Bronchial epithelial cell (primary cell): ENCODE data around the gene RNASE3. TPM values are rescaled to one million over a fixed set of nuclear protein-coding genes. Genes with fewer than 3 reads are reported as not detected.
"Not testable (repeated sequence)": the region's sequence is repeated elsewhere in the genome, so short reads cannot be mapped to it uniquely, and the experiment has no call there.

Source experiments
- DNase-seq: peaks from one replicate; pipeline ENCODE4 v3.0.0-alpha.2; 2010; ENCODE audit warnings: low read depth
- FAIRE-seq: peaks from 2 replicates; lab custom pipeline; 2011; peaks lifted over from hg19 to GRCh38; lab: Jason Lieb, UNC
- H3K27me3 ChIP-seq: 2 replicates; pipeline ENCODE4 v1.5.1; 2011; ENCODE audit warnings: low read length; ENCODE audit not compliant: control insufficient read depth, insufficient read depth
- H3K36me3 ChIP-seq: 2 replicates; pipeline ENCODE4 v1.5.1; 2011; ENCODE audit warnings: low read length; ENCODE audit not compliant: control insufficient read depth, insufficient read depth
- H3K4me3 ChIP-seq: 2 replicates; pipeline ENCODE4 v1.5.1; 2011; ENCODE audit warnings: mild to moderate bottlenecking, low read depth, low read length, control low read depth
- total RNA-seq: library from RNA; depleted of rRNA; stranded (reverse); fragments of >200 nt; gene quantifications from 2 replicates; pipeline ENCODE4 v1.2.1, GENCODE V29; 2014
- TF ChIP-seq, protein P1 (sequence below): IDR thresholded peaks from 2 replicates; pipeline ENCODE4 v1.5.1; 2011; ENCODE audit warnings: mild to moderate bottlenecking, moderate library complexity, low read length, control low read depth, inconsistent platforms; ENCODE audit not compliant: insufficient read depth, severe bottlenecking

The RNASE3 gene
- not detected in 2 replicates for total RNA-seq

DNA sequence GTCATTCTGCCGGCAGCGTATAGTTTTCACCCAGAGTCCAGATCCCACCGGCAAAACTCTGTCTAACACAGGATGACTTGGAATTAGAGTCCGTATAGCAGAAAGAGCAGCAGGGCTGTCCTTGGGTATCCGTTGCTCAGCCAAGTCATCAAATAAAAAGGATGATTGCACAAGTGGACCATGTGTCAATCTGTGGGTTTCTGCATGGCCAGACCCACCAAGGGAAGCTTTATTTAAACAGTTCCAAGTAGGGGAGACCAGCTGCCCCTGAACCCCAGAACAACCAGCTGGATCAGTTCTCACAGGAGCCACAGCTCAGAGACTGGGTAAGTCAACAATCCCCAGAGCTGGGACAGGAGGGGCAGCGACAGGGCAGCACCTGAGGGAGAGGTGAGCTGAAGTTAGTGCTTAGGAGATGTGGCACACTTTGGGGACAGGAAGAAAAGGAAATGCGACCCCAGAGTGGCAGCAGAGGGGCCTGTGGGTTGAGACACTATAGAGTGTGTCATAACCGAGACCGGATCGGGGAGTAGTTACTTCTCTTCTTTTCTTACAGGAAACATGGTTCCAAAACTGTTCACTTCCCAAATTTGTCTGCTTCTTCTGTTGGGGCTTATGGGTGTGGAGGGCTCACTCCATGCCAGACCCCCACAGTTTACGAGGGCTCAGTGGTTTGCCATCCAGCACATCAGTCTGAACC is at the start of gene RNASE3:
RNASE3 (plus strand) TSS at position 260 of the 700 bp plus-strand sequence; CDS start at position 562, 302 bp downstream.
- not testable (repeated sequence) for FAIRE-seq, H3K4me3 ChIP-seq, H3K36me3 ChIP-seq, H3K27me3 ChIP-seq, DNase-seq

DNA sequence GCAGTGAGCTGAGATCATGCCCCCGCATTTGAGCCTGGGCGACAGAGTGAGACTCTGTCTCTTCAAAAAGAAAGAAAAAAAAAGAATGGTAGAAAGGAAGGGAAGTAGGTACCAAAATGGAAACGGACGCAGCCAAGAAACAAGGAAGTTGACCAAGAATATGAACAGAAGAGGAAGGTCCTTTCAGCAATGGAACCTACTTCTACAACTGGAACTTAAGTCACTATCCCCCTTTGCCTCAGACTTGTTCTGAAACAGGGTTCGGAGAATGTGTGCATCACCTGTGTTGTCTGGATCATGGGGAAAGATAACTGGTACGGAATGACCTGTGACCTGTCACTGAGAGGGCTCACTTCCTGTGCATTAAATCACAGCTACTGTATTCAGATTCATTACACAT is 44.6 kb upstream of the RNASE3 start:
- TF ChIP-seq, protein P1, sequence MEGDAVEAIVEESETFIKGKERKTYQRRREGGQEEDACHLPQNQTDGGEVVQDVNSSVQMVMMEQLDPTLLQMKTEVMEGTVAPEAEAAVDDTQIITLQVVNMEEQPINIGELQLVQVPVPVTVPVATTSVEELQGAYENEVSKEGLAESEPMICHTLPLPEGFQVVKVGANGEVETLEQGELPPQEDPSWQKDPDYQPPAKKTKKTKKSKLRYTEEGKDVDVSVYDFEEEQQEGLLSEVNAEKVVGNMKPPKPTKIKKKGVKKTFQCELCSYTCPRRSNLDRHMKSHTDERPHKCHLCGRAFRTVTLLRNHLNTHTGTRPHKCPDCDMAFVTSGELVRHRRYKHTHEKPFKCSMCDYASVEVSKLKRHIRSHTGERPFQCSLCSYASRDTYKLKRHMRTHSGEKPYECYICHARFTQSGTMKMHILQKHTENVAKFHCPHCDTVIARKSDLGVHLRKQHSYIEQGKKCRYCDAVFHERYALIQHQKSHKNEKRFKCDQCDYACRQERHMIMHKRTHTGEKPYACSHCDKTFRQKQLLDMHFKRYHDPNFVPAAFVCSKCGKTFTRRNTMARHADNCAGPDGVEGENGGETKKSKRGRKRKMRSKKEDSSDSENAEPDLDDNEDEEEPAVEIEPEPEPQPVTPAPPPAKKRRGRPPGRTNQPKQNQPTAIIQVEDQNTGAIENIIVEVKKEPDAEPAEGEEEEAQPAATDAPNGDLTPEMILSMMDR = no peak
- DNase-seq = no peak
- no peak overlapping the region for H3K4me3 ChIP-seq
- FAIRE-seq = no peak
- H3K27me3 ChIP-seq = no peaks in the 10 kb centered on the region
- no peaks in the 10 kb centered on the region for H3K36me3 ChIP-seq

DNA sequence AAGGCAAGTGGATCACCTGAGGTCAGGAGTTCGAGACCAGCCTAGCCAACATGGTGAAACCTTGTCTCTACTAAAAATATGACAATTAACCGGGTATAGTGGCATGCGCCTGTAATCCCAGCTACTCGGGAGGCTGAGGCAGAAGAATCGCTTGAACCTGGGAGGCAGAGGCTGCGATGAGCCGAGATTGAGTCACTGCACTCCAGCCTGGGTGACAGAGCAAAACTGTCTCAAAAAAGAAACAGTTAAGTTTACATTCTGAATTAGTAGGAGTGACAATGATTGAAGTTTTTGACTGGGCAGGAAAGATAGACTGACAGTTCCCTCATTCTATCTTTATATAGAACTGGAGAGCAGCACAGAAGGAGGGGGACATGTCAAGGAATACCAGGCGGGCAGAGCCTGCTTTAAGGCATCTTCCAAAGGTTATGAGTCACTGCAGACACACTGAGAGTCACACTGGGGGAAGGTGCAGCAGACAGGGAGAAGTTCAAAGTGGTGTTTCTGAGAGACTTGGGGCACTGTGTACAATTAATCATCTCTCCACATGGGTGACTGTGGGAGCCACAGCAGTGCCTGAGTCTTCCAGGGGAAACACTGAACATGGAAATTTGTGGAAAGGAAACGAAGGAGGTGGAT is 42.8 kb upstream of the RNASE3 start:
- FAIRE-seq (no peak), DNase-seq (peak; percentile 86)
- Histone ChIP-seq H3K27me3 (no peaks in the 10 kb centered on the region), H3K4me3 (no peak overlapping the region), H3K36me3 (no peaks in the 10 kb centered on the region)
- TF ChIP-seq, protein P1 = no peak

DNA sequence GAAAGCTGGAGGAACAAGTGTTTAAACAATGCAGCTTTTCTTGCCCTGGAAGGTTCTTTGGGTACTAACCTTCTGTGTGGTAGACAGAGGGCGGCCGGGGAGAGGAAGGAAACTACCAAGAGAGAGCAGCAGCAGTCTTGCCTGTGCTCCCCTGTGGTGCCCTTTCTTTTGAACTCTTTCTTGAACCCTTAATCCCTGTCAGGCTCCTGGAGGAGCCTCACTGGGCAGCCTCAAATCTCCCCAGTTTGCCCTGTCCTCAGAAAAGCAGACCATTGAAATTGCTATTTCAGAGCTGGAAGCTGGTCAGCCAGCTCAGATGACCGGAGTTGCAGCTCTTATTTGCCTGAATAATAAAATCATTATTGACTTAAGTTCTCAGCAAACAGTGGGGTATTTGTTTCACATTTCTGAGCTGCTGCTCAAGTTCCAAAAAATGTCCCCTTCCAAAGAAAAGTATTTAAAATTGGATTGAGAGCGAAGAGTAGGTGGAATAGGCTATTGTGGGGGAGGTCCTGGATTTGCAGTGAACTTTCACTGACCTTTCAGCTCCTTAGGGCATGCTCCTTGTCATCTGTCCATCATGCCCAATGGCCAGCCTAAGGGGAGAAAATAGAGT is 42.1 kb upstream of the RNASE3 start:
- Histone ChIP-seq H3K4me3 (no peak overlapping the region), H3K27me3 (peaks cover 2% of the 10 kb centered on the region), H3K36me3 (no peaks in the 10 kb centered on the region)
- DNase-seq (no peak), FAIRE-seq (no peak)
- TF ChIP-seq, protein P1 = no peak

DNA sequence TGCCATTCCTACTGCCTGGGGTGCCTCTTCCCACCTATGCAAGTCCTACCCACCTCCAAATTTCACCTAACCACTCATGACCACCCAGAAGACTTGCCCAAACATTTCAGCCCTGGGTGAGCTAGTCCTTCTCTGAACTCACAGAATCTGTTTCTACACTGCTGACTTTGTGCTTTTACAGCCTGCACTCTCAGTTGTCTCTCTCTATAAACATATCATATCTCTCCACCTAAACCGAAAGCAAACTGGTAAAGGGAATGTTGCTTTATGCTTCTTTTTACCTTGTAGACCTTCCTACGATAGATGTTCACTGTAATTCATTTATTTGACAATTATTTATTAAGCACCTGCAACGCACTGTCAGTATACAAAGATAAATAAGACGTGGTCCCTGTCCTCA is 38.1 kb upstream of the RNASE3 start:
- Histone ChIP-seq H3K27me3 (peaks cover 2% of the 10 kb centered on the region), H3K4me3 (no peak overlapping the region), H3K36me3 (no peaks in the 10 kb centered on the region)
- FAIRE-seq = no peak
- no peak for DNase-seq
- TF ChIP-seq, protein P1 = no peak

DNA sequence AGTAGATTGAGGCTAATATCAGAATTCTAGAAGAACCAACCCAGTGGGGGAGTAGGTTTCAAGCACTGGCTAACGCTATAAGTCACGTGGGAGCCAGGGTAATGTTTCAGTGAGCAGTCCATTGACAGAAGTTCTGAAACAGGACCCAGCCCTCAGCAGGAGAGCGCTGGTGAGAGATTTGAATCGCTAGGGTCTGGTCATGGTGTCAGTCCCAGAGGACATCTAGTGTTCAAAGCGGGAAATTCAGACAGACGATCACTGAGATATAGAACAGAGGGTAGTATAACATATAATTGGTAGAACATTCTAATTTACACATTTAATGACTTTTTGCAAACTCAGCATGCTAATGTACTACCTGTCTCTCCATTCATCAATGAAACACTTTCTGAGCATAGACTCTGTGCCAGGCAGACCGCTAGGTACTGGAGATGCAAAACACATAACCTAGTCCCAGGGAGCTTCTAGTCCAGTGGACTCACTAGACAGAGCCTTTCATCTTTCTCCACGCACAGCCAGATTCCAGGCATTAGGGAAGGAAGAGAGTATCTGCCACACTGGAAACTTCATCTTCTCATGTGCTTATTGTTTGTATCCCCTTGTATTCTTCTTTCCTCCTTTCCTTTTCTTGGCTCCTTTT is 35.4 kb upstream of the RNASE3 start:
- TF ChIP-seq, protein P1 = peak; percentile 73
- H3K27me3 ChIP-seq = peaks cover 5% of the 10 kb centered on the region
- FAIRE-seq (no peak), DNase-seq (peak; percentile 72)
- no peaks in the 10 kb centered on the region for H3K36me3 ChIP-seq
- no peak overlapping the region for H3K4me3 ChIP-seq
